Thoracic aorta (tissue), 2 donors: ENCODE results near the gene POMGNT1. TPM values are rescaled to one million over a fixed set of nuclear protein-coding genes. Genes with fewer than 3 reads are reported as not detected.

ENCODE experiments used
- ATAC-seq: fragments of 150-250 bp; one replicate; pipeline ENCODE4 v1.8.0; 2017; ENCODE audit warnings: low read depth; ENCODE audit not compliant: insufficient number of reproducible peaks, low FRiP score
- DNase-seq: peaks from one replicate; pipeline ENCODE4 v3.0.0-alpha.2; 2020; ENCODE audit warnings: low spot score
- H3K27ac ChIP-seq, 2 donors: fragments of 200-600 bp; sonication (generic); 1 replicate in 1 of 2; 2 replicates in 1 of 2; pipeline ENCODE4 v1.5.1; 2016; ENCODE audit warnings: mild to moderate bottlenecking in 2 of 2, moderate library complexity in 2 of 2
- H3K27me3 ChIP-seq: fragments of 200-600 bp; sonication (generic); replicated peaks from 2 replicates; pipeline ENCODE4 v1.6.0; 2016; ENCODE audit warnings: mild to moderate bottlenecking; ENCODE audit not compliant: insufficient read depth
- H3K36me3 ChIP-seq: fragments of 200-600 bp; sonication (generic); one replicate; pipeline ENCODE4 v1.5.1; 2016
- H3K4me1 ChIP-seq, 2 donors: fragments of 200-600 bp; sonication (generic); 1 replicate in 1 of 2; 2 replicates in 1 of 2; pipeline versions ENCODE4 v1.5.1 to v1.6.0; 2016; ENCODE audit warnings: low read depth in 2 of 2, mild to moderate bottlenecking in 1 of 2; ENCODE audit not compliant: control insufficient read depth in 1 of 2
- H3K4me3 ChIP-seq: fragments of 200-600 bp; sonication (generic); 2 replicates; pipeline ENCODE4 v1.5.1; 2016; ENCODE audit warnings: mild to moderate bottlenecking
- H3K9me3 ChIP-seq: fragments of 200-600 bp; sonication (generic); 2 replicates; pipeline ENCODE4 v1.5.1; 2016
- total RNA-seq, 2 donors: library from RNA; depleted of rRNA; stranded (reverse); fragments of >200 nt; gene quantifications; one replicate each; pipeline versions ENCODE4 v1.1.0 to v1.2.3, GENCODE V29; 2016
- TF ChIP-seq, protein P1 (sequence below): fragments of 200-600 bp; sonication (generic); IDR thresholded peaks from one replicate; pipeline ENCODE4 v1.5.1; 2019; ENCODE audit warnings: antibody characterized with exemption

Gene POMGNT1
- total RNA-seq, 2 donors from 2014 or later = 53.8 to 66.9 TPM

DNA sequence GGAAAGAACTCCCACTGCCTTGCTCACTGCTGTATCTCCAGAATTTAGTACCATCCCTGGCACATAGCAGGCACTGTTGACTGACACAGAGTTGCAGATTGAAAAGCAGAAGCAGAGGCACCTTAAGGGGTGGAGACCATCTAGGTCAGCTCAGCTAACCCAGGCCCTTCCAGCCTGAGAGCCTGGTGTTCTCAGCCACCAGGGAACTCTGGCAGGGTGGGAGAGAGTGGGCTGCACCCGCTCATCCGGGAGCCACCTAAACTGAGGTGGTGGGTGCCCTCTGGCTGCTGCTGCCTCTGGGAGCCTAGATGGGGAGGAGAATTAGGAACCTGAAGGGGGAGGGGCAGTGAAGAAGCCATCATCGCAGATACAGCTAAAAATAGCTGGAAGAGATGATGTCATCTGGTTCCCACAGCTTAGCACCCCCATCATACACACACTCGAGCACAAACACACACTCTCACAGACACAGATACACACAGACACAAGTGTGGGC lies 24.8 kb downstream of the POMGNT1 start:
- H3K27ac ChIP-seq = no peak overlapping the region

DNA sequence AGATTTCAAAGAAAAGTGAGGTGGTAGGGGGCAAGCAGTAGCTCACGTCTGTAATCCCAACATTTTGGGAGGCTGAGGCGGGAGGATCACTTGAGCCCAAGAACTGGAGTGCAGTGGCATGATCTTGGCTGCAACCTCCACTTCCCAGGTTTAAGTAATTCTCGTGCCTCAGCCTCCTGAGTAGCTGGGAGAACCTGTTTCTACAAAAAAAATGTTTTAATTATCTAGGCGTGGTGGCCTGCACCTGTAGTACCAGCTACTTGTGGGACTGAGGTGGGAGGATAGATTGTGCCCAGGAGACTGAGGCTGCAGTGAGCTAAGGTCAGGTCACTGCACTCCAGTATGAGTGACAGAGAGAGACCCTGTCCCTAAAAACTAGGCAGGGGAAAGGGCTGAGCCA lies 25.9 kb downstream of the POMGNT1 start:
- DNase-seq (no peak), ATAC-seq (no peak)
- H3K9me3 ChIP-seq = no peaks in the 10 kb centered on the region
- peaks cover 14 to 30% of the 10 kb centered on the region in 2 donors for H3K4me1 ChIP-seq
- no peak overlapping the region for H3K4me3 ChIP-seq
- no peak overlapping the region for H3K27ac ChIP-seq
- TF ChIP-seq, protein P1, sequence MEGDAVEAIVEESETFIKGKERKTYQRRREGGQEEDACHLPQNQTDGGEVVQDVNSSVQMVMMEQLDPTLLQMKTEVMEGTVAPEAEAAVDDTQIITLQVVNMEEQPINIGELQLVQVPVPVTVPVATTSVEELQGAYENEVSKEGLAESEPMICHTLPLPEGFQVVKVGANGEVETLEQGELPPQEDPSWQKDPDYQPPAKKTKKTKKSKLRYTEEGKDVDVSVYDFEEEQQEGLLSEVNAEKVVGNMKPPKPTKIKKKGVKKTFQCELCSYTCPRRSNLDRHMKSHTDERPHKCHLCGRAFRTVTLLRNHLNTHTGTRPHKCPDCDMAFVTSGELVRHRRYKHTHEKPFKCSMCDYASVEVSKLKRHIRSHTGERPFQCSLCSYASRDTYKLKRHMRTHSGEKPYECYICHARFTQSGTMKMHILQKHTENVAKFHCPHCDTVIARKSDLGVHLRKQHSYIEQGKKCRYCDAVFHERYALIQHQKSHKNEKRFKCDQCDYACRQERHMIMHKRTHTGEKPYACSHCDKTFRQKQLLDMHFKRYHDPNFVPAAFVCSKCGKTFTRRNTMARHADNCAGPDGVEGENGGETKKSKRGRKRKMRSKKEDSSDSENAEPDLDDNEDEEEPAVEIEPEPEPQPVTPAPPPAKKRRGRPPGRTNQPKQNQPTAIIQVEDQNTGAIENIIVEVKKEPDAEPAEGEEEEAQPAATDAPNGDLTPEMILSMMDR = no peak
- H3K27me3 ChIP-seq = no peaks in the 10 kb centered on the region
- H3K36me3 ChIP-seq = no peaks in the 10 kb centered on the region

More for the DNA sequence above, 24.8 kb downstream of the POMGNT1 start:
- Histone ChIP-seq H3K4me3 (no peak overlapping the region), H3K4me1 (peaks cover 14 to 25% of the 10 kb centered on the region in 2 donors), H3K36me3 (no peaks in the 10 kb centered on the region), H3K9me3 (no peaks in the 10 kb centered on the region), H3K27me3 (no peaks in the 10 kb centered on the region)
- TF ChIP-seq, protein P1 = no peak
- no peak for ATAC-seq
- no peak for DNase-seq

GRCh38 chr1:46171871-46172270 lies 26.4 kb downstream of the POMGNT1 start:
- ATAC-seq (no peak), DNase-seq (no peak)
- TF ChIP-seq, protein P1 = no peak
- Histone ChIP-seq H3K4me3 (no peak overlapping the region), H3K27ac (no peak overlapping the region), H3K4me1 (peaks cover 14 to 35% of the 10 kb centered on the region in 2 donors), H3K36me3 (no peaks in the 10 kb centered on the region), H3K27me3 (no peaks in the 10 kb centered on the region), H3K9me3 (no peaks in the 10 kb centered on the region)

DNA sequence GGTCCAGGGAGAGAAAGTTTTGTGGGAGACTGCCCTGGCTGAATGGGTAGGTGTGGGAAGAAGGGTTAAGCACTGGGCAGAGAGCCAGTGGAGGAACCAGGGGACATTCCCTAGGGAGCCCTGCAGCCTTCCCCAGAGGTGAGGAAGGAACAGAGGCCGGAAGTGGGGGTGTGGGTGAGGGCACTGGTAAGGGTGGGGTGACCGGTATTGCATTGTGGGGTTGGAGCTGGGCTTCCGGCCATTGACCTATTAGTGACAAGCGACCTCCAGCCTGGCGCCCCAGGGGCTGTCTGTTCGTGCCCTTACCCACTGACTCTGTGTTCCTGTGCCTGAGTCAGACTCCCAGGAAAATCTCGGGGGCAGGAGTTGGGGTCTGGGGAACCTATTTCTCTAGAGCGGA lies 26.9 kb downstream of the POMGNT1 start:
- Histone ChIP-seq H3K36me3 (no peaks in the 10 kb centered on the region), H3K4me3 (no peak overlapping the region), H3K9me3 (no peaks in the 10 kb centered on the region), H3K27me3 (no peaks in the 10 kb centered on the region), H3K27ac (no peak overlapping the region), H3K4me1 (peaks cover 14 to 40% of the 10 kb centered on the region in 2 donors)
- TF ChIP-seq, protein P1 = no peak
- DNase-seq (no peak), ATAC-seq (no peak)

- Histone ChIP-seq H3K27ac (no peak overlapping the region), H3K27me3 (no peaks in the 10 kb centered on the region), H3K4me3 (no peak overlapping the region), H3K9me3 (no peaks in the 10 kb centered on the region), H3K4me1 (peaks cover 12 to 34% of the 10 kb centered on the region in 2 donors), H3K36me3 (no peaks in the 10 kb centered on the region)
- DNase-seq = no peak
- TF ChIP-seq, protein P1 = no peak
- no peak for ATAC-seq
Observed at GRCh38 chr1:46169811-46170454, 28.3 kb downstream of the POMGNT1 start.
